MM.1S (cell line): ENCODE data around the gene RCVRN.

Experiments
- DNase-seq: peaks from one replicate; pipeline ENCODE4 v3.0.0-alpha.2; 2015
- H2AFZ ChIP-seq: fragments of 300-600 bp; sonication (generic); 2 replicates; pipeline ENCODE4 v1.6.0; 2016; ENCODE audit warnings: antibody characterized with exemption, low read length
- H3F3A ChIP-seq: fragments of 300-600 bp; sonication (generic); 2 replicates; pipeline ENCODE4 v1.6.1; 2016; ENCODE audit warnings: mild to moderate bottlenecking, antibody characterized with exemption, low read length, moderate library complexity, mixed read lengths; ENCODE audit not compliant: insufficient read depth
- H3K27ac ChIP-seq: fragments of 300-600 bp; sonication (generic); 2 replicates; pipeline ENCODE4 v1.5.1; 2016; ENCODE audit warnings: mild to moderate bottlenecking, low read length
- H3K27me3 ChIP-seq: fragments of 300-600 bp; sonication (generic); replicated peaks from 2 replicates; pipeline ENCODE4 v1.6.0; 2016; ENCODE audit warnings: low read length; ENCODE audit not compliant: insufficient read depth
- H3K36me3 ChIP-seq: fragments of 300-600 bp; sonication (generic); replicated peaks from 2 replicates; pipeline ENCODE4 v1.6.1; 2016; ENCODE audit warnings: mild to moderate bottlenecking, low read length, mixed read lengths; ENCODE audit not compliant: insufficient read depth
- H3K4me1 ChIP-seq: fragments of 300-600 bp; sonication (generic); 2 replicates; pipeline ENCODE4 v1.6.1; 2016; ENCODE audit warnings: low read length, mixed read lengths
- H3K4me2 ChIP-seq: fragments of 300-600 bp; sonication (generic); 2 replicates; pipeline ENCODE4 v1.6.0; 2016; ENCODE audit warnings: low read depth, low read length
- H3K4me3 ChIP-seq: fragments of 300-600 bp; sonication (generic); 2 replicates; pipeline ENCODE4 v1.5.1; 2016; ENCODE audit warnings: low read length, mixed read lengths
- H3K79me2 ChIP-seq: fragments of 300-600 bp; sonication (generic); 2 replicates; pipeline ENCODE4 v1.6.1; 2016; ENCODE audit warnings: mixed run types, low read length, mixed read lengths
- H3K9ac ChIP-seq: fragments of 300-600 bp; sonication (generic); 2 replicates; pipeline ENCODE4 v1.6.1; 2016; ENCODE audit warnings: low read length, mixed read lengths
- H3K9me2 ChIP-seq: fragments of 300-600 bp; sonication (generic); replicated peaks from 2 replicates; pipeline ENCODE4 v1.6.1; 2016; ENCODE audit warnings: mild to moderate bottlenecking, low read length, mixed read lengths; ENCODE audit not compliant: insufficient read depth
- H3K9me3 ChIP-seq: fragments of 300-600 bp; sonication (generic); replicated peaks from 2 replicates; pipeline ENCODE4 v1.6.1; 2016; ENCODE audit warnings: mild to moderate bottlenecking, low read length, mixed read lengths; ENCODE audit not compliant: insufficient read depth
- H4K20me1 ChIP-seq: fragments of 300-600 bp; sonication (generic); 2 replicates; pipeline ENCODE4 v1.6.1; 2016; ENCODE audit warnings: mild to moderate bottlenecking, low read length, moderate library complexity, mixed read lengths; ENCODE audit not compliant: insufficient read depth
- EZH2 ChIP-seq: fragments of 300-600 bp; sonication (generic); optimal IDR thresholded peaks from 2 replicates; pipeline ENCODE3; 2017; ENCODE audit warnings: low read depth, mild to moderate bottlenecking, antibody characterized with exemption, low read length, mixed read lengths
- EZH2phosphoT487 ChIP-seq: fragments of 300-600 bp; sonication (generic); IDR thresholded peaks from 2 replicates; pipeline ENCODE4 v1.6.1; 2018; ENCODE audit warnings: antibody characterized with exemption, low read length
- TF ChIP-seq, protein P1 (sequence below): fragments of 300-600 bp; sonication (generic); IDR thresholded peaks from 2 replicates; pipeline ENCODE4 v1.5.1; 2016; ENCODE audit warnings: antibody characterized with exemption, low read length, mixed read lengths

Gene RCVRN

DNA sequence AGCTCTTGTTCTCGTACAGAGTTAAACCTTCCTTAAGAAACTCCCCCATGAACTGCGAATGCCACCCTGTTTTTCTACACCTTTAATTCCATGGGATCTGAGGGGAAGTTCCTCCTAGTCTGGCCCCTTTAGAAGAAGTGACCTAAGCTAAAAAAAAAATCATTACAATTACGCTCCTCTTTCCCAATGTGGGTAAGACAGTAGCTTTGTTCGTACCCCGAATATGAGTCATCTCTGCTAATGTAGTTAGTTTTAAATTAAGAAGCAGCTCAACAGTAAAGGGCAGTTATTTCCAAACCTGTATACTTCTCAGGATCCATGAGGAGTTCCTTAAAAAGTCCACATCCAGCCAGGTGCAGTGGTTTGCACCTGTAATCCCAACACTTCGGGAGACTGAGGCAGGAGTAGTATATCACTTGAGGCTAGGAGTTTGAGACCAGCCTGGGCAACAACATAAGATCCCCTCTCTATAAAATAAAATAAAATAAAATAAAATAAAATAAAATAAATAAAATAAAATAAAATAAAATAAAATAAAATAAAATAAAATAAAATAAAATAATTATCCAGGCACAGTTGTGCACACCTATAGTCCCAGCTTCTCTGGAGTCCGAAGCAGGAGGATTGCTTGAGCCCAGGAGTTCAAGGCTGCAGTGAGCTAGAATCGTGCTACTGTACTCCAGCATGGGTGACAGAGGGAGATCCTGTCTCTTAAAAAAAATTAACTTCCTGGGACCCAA lies 26.1 kb downstream of the RCVRN start:
- H3K27me3 ChIP-seq, result peaks cover 21% of the 10 kb centered on the region
- no peak overlapping the region for H3K4me2 ChIP-seq
- H3K36me3 ChIP-seq, result no peaks in the 10 kb centered on the region
- TF ChIP-seq, protein P1, sequence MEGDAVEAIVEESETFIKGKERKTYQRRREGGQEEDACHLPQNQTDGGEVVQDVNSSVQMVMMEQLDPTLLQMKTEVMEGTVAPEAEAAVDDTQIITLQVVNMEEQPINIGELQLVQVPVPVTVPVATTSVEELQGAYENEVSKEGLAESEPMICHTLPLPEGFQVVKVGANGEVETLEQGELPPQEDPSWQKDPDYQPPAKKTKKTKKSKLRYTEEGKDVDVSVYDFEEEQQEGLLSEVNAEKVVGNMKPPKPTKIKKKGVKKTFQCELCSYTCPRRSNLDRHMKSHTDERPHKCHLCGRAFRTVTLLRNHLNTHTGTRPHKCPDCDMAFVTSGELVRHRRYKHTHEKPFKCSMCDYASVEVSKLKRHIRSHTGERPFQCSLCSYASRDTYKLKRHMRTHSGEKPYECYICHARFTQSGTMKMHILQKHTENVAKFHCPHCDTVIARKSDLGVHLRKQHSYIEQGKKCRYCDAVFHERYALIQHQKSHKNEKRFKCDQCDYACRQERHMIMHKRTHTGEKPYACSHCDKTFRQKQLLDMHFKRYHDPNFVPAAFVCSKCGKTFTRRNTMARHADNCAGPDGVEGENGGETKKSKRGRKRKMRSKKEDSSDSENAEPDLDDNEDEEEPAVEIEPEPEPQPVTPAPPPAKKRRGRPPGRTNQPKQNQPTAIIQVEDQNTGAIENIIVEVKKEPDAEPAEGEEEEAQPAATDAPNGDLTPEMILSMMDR, result no peak
- TF ChIP-seq EZH2 (no peak), EZH2phosphoT487 (no peak)
- no peak overlapping the region for H3K9ac ChIP-seq
- no peak overlapping the region for H3K27ac ChIP-seq
- no peaks in the 10 kb centered on the region for H3K79me2 ChIP-seq
- H3K9me2 ChIP-seq, result no peaks in the 10 kb centered on the region
- H3F3A ChIP-seq, result no peaks in the 10 kb centered on the region
- no peak overlapping the region for H3K4me3 ChIP-seq
- H4K20me1 ChIP-seq, result no peaks in the 10 kb centered on the region
- H3K9me3 ChIP-seq, result no peaks in the 10 kb centered on the region
- no peaks in the 10 kb centered on the region for H3K4me1 ChIP-seq
- no peak overlapping the region for H2AFZ ChIP-seq
- no peak for DNase-seq

GRCh38 chr17:9878356-9878755 lies 26.7 kb downstream of the RCVRN start:
- TF ChIP-seq EZH2phosphoT487 (no peak), EZH2 (no peak)
- TF ChIP-seq, protein P1, result no peak
- no peaks in the 10 kb centered on the region for H3K36me3 ChIP-seq
- no peaks in the 10 kb centered on the region for H3K79me2 ChIP-seq
- H3K4me1 ChIP-seq, result no peaks in the 10 kb centered on the region
- no peaks in the 10 kb centered on the region for H3K9me2 ChIP-seq
- no peak overlapping the region for H3K4me3 ChIP-seq
- no peak for DNase-seq
- H3K9ac ChIP-seq, result no peak overlapping the region
- H3K4me2 ChIP-seq, result no peak overlapping the region
- peaks cover 21% of the 10 kb centered on the region for H3K27me3 ChIP-seq
- no peaks in the 10 kb centered on the region for H4K20me1 ChIP-seq
- no peaks in the 10 kb centered on the region for H3F3A ChIP-seq
- H2AFZ ChIP-seq, result no peak overlapping the region
- no peaks in the 10 kb centered on the region for H3K9me3 ChIP-seq
- no peak overlapping the region for H3K27ac ChIP-seq

DNA sequence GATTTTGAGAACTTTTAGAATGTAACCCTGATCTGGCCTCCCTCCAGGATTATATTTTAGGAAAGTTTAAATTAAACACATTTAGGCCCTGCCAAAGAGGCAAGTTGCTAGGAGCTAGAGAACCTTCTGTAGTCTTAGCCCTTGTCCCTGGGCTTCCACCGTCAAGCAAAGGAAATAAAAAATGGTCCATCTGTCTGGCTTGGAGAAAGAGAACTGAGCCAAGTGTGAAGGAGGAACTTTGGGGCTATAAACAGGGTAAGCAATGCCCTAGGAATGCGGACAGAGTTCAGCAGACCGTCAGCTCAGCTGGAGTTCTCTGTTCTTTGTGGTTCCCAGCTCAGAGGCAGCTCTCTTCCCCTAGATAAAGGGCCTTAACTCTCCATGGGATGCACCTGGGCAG lies 29.6 kb downstream of the RCVRN start:
- H2AFZ ChIP-seq, result no peak overlapping the region
- H3K4me3 ChIP-seq, result no peak overlapping the region
- no peaks in the 10 kb centered on the region for H4K20me1 ChIP-seq
- no peak overlapping the region for H3K27ac ChIP-seq
- H3K9me3 ChIP-seq, result no peaks in the 10 kb centered on the region
- no peaks in the 10 kb centered on the region for H3K36me3 ChIP-seq
- no peaks in the 10 kb centered on the region for H3K4me1 ChIP-seq
- H3K4me2 ChIP-seq, result no peak overlapping the region
- no peaks in the 10 kb centered on the region for H3F3A ChIP-seq
- DNase-seq, result no peak
- peaks cover 19% of the 10 kb centered on the region for H3K27me3 ChIP-seq
- no peaks in the 10 kb centered on the region for H3K9me2 ChIP-seq
- TF ChIP-seq, protein P1, result no peak
- no peak for TF ChIP-seq EZH2
- no peak for TF ChIP-seq EZH2phosphoT487
- no peak overlapping the region for H3K9ac ChIP-seq
- no peaks in the 10 kb centered on the region for H3K79me2 ChIP-seq
